MV-4-11 (cell line): ENCODE measurements around the gene APOC4.
"Not testable (repeated sequence)": the region's sequence is repeated elsewhere in the genome, so short reads cannot be mapped to it uniquely, and the experiment has no call there.

Experiments used
- DNase-seq: peaks from one replicate; lab custom pipeline; 2025; lab: John Stamatoyannopoulos, UW

The APOC4 gene

DNA sequence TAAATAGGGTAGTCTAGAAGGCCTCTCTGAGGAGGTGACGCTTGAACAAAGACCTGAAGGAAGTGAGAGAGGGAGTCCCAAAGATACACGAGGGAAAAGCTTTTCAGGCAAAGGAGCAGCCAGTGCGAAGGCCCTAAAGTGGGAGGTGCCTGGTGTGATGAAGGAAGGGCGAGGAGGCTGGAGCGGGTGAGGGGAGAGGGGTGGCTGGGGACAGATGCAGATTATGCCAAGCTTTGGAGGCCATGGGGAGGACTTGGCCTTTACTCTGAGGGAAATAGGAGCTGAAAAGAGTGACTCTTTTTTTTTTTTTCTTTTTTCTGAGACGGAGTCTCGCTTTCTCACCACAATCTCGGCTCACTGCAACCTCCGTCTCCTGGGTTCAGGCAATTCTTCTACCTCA lies 16.1 kb downstream of the APOC4 start:
- DNase-seq, result no peak

DNA sequence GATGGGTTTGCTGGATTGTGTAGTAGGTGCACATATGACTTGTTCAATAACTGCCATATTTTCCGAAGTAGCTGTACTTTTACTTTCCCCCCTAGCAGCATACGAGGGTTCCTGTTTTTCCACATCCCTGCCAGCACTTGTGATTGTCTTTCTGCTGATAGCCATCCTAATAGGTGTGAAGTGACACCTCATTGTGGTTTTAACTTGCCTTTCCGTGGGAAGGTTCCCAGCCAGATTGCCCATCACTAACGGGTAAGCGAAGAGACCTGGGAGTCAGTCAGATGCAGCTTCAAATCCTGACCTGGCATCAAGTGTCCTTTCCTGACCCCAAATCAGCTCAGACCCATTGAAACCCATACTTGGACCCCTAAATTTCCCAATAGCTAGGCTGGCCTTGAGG lies 17.7 kb downstream of the APOC4 start:
- DNase-seq, result no peak

DNA sequence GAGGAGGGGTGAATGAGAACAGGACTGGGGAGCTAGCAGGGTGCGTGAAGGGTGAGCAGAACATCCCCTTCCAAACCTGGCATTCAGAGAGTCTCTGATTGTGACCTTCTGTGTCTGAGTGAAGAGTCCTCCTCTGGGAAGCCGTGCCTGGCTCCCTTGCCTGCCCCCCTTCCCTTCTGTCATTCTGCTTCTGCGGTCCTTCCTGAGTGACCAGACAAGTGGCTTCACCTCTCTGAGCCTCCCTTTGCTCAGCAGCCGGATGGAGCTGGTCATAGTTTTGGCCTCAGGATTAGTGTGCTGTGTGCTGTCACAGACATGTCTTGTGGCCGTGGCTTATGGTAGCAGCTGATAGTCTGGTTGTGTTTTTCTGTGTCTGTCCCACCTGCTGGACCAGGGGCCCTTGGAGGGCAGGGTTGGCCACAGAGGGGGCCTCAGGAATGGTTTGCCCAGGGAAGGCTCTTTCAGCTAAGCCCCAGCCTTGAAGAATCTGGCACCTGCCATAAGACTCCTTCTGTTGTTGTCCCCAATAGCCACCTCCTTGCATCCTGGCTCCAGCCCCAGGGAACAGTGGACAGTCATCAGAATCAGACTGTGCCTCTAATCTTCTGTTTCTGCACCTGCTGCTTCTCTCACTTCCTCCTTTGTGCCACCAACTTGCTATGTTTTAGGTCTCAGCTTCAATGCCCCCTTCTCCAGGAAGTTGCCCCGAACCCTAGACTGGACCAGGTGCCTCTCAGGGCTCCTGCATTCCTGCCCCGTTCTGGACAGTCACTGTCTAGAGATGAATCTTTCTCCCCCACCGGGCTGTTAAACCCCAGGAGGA lies 19.1 kb downstream of the APOC4 start:
- no peak for DNase-seq

DNA sequence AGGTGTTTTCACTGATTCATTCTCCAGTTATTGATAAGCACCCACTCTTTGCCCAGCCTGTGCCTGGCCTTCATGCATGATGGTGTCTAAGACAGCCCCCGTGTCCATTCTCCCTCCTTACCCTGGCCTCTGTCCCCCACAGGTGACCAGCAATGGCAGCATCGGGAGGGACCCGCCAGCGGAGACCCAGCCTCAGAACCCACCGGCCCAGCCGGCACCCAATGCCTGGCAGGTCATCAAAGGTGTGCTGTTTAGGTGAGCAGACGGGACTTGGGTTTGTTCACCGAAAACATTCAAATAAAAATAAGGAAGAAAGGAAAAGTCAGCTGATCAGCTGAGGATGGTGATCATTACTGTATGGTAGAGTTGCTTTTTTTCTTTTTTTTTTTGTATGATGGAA lies 19.8 kb downstream of the APOC4 start:
- no peak for DNase-seq

DNA sequence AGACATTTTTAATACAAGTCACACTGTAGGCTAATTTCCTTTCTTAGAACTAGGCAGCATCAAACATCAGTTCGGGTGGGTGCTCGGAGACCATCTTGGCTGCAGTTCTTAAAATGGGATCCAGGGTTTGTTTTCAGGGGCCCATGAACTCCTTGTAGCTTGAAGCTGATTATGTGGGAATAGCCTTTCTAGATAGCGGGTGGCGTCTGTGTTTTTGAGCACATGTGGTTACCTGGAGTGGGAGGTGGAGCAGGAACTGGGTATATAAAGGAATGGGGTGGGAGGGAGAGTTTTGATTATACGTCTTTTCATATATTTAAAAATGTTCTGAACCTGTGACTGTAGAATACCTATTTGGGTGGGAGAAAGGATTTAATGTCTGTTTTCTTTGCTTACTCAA lies 26.1 kb downstream of the APOC4 start:
- no peak for DNase-seq

DNA sequence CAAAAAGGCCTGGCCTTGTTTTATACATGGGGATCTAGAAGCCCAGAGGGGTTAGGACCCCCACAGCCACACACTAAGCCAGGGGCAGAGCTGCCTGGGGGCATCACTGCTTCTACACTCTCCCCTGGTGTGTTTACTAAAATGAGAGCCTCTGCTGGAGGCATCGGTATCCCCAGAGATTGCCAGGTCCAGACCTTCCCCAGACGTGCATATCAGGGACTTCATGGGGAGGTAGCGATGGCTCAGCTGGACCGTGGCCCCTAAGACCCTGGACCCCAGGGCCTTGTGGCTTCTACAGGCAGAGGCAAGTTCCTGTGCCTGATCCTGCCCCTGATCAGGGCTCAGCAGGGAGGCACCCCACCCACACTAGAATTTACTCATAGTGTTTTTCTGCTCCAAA lies 26.6 kb downstream of the APOC4 start:
- no peak for DNase-seq

DNA sequence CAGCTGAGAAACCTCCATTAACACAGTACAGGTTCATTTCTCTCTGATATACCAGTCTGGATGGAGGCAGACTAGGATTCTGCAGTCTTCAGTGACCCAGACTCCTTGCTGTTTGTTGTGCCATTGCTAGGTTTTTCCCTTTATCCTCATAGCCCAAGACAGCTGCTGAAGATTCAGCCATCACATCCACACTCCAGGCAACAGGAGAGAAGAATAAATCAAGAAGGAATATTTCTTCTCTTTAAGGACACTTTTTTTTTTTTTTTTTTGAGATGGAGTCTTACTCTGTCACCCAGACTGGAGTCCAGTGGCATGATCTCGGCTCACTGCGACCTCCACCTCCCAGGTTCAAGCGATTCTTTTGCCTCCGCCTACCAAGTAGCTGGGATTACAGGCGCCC lies 27.4 kb downstream of the APOC4 start:
- no peak for DNase-seq

DNA sequence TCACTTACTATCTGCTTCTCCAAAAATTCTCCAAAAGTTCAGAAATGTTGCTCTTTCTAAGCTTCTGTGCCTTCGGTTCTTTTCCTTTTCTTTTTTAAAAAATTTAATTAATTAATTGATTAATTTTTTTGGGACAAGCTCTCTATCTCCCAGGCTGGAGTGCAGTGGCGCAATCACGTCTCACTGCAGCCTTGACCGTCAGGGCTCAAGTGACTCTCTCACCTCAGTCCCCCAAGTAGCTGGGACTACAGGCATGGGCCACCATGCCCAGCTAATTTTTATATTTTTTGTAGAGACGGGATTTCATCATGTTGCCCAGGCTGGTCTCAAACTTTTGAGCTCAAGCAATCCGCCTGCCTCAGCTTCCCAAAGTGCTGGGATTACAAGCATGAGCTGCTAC lies 29.4 kb downstream of the APOC4 start:
- DNase-seq, result not testable (repeated sequence)

DNA sequence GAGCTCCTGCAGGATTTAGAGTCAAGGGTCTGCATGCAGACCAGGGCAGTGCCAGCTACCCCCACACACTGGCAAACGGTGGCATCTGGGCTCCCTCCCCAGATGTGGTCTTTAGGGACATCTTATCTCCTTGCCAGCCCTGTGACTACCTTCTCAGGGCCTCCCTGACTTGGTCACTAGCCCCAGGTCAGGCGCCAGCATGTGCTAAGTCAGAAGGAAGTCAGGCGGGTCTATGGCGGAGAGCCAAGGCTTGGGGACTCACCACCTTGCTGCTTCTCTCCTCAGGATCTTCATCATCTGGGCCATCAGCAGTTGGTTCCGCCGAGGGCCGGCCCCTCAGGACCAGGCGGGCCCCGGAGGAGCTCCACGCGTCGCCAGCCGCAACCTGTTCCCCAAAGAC lies 30.8 kb downstream of the APOC4 start:
- peak; percentile 59 for DNase-seq

DNA sequence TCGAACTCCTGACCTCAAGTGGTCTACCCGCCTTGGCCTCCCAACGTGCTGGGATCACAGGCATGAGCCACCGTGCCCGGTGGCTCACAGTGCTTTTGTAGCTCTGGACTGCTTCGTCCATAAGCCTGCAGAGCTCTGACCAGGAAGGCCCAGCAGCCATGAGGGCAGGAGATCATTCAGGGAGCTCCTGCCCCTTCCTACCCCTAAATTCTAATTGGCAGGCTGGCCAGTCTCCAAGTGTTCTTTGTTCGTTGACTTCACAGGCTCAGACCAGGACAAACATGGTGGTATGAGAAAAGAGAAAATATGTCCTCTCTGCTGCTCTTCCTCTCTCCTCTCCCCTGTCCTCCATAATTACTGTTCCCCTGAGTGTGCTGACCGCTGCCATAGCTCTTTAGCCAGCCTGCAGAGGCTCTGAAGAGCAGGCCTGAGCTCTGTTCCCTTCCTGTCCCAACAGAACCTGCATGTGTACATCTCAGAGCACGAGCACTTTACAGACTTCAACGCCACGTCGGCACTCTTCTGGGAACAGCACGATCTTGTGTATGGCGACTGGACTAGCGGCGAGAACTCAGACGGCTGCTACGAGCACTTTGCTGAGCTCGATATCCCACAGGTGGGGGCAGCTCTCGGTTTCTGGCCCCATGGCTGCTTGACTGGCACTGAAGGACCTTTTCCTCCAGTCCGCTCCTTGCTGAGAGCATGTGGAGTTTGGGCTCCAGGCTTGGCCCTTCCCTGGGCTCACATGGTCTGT lies 32.1 kb downstream of the APOC4 start:
- DNase-seq, result no peak

DNA sequence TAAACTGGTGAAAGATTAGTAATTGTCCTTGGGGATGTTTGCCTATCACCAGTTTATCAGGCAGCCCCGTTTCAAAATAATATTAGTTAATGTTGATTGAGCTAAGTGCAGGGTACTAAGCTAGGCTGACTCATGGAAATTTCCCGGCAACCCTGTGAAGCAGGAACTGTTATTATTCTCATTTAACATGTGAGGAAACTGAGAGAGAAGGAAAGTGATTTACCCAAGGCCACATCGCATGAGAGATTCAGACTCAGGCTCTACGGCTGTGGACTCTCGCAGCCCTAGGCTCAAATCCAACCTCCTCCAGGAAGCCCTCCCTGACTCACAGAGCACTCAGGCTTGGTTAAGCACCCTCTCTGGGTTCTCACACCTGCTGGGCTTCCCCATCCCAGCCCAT lies 32.8 kb downstream of the APOC4 start:
- no peak for DNase-seq

DNA sequence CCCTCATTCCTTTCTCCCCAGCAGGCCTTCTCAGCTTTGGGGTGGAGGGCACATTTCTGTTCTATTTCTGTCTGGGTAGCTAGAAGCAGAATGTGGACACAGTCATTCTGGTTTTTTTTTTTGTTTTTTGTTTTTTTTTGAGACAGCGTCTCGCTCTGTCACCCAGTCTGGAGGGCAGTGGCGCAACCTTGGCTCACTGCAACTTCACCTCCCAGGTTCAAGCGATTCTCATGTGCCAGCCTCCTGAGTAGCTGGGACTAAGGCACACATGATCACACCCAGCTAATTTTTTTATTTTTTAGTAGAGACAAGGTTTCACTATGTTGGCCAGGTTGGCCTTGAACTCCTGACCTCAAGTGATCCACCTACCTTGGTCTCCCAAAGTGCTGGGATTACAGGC lies 33.4 kb downstream of the APOC4 start:
- no peak for DNase-seq

DNA sequence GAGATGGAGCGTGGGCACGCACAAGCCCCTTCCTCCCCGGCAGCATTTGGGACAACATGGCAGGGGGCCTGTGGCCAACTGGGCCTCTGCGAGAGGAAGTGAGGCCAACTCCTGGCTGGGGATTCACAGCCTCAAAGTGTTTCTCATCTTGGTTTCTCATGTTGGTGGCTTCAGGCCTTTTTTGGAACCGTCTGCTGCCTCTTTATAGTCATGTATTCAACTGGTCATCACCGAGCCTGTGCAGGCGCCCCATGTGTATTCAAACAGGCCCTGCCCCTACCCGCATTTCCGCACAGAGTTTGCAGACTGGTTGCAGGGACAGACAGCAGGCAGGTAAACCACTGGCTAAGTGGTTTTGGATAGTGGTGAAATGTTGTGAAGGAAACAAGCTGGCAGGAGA lies 42.0 kb downstream of the APOC4 start:
- DNase-seq, result peak; percentile 75

DNA sequence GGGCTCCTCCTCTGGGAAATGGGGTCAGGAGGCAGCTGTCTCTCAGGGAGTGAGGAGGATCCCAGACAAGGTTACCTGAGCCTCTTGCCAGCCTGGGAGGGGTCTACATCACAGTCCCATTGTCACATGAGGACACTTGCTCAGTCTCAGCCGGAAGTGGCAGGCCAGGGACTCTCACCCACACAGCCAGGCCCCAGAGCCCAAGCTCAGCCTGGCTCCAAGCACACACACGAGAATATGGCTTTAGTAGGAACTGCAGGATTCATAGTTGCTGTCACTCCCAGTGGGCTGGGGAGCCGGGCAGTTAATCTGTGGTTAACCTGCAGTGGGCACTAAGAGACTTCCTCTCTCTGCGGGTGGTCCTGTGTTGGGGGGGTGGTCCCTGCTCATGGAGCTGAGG lies 43.4 kb downstream of the APOC4 start:
- no peak for DNase-seq

DNA sequence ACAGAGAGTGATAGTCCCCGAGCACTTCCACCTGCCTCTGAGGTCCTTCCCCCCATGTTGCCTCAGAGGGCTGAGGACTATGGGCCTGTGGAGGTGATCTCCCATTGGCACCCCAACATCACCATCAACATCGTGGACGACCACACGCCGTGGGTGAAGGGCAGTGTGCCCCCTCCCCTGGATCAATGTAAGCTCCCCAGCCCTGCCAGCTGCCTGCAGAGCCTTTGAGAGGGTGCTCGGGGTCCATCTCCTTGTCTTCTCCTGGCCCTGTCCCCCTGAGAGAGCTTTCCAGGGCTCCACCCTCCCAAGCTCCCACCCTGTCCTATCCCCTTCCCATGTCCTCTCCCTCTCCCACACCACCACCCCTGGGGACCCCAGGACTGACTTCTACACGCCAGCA lies 44.4 kb downstream of the APOC4 start:
- DNase-seq, result no peak

DNA sequence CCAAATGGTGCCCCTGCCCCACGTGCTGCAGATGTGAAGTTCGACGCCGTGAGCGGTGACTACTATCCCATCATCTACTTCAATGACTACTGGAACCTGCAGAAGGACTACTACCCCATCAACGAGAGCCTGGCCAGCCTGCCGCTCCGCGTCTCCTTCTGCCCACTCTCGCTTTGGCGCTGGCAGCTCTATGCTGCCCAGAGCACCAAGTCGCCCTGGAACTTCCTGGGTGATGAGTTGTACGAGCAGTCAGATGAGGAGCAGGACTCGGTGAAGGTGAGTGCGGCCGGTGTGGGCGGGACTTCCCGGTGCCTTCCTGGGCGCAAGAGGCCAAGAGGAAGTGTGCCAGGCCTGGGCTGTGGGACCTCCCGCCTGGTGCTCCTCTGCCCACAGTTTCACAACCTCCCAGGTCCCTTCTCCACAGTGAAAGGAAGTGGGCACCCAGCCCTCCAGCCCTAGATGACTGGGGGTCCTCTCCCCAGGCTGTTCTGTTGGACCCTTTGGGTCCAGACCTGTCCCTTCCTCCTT lies 45.2 kb downstream of the APOC4 start:
- peak; percentile 62 for DNase-seq

DNA sequence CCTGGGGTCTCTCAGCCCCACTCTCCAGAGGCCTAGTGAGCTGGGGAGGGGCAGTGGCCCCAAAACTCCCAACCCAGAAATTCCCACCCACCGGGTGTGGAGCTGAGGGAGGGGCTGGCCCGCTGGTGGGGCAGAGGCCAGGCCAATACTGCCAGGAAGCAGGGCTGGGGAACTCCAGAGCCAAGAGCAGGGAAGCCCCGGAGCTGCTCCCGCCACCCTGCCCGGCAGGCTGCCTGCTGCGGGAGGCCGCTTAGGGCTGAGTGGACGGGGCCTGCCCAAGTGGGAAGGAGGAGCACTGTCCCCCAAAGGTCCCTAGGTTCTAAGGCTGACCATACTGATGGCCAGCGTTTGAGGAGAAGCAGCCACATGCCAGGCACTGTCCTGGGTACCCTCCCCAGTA lies 46.2 kb downstream of the APOC4 start:
- no peak for DNase-seq

DNA sequence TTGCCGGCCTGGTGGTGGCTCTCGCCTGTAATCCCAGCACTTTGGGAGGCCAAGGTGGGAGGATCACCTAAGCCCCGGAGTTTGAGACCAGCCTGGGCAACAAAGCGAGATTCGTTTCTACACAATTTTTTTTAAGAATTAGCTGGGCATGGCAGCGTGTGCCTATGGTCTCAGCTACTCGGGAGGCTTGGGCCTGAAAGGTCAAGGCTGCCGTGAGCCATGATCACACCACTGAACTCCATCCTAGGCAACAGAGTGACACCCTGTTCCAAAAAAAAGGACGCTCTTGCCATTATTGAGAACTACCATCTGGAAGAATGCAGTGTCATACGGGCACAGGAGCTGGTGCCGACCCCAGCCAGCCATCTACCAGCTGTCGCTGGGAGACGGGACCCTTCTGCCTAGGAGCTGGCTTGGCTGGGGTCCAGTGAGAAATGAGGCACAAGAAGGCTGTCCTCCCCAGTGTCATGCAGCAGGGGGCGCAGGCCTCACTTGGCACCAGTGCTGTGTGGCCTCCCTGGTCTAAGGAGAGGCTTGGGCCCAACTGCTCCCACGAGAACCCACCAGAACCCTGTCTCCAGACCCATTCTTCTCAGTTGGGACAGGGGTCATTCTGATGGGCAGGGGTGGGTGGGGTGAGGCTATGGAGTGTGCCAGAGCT lies 47.0 kb downstream of the APOC4 start:
- peak; percentile 60 for DNase-seq

DNA sequence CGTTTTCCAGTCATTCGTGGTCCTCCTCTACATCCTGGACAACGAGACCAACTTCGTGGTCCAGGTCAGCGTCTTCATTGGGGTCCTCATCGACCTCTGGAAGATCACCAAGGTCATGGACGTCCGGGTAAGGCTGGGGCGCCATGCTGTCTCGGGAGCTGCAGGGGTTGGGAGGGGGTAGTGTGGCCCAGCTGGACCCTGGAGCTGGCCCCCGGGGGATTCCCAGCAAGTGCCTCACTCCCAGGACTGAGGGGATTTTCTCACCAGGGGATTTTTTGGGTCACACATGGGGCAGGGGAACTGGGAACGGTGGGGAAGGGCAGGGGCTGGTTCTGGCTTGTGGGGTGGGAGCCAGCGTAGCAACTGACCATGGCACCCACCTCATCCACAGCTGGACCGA lies 48.4 kb downstream of the APOC4 start:
- no peak for DNase-seq

DNA sequence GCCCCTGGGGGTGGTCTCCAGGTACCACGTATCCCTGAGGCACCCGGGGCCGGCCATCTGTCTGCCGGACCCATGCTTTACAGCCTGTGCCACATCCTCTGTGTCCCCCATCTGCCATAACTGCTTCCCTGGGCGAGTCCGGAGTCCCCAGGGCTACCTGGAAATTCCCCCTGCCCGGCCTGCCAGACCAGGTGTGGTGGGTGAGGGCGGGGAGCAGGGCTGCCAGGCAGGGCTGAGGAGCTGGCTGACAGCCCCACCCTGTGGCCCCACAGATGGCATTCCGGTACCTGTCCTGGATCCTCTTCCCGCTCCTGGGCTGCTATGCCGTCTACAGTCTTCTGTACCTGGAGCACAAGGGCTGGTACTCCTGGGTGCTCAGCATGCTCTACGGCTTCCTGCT lies 48.9 kb downstream of the APOC4 start:
- DNase-seq, result no peak

DNA sequence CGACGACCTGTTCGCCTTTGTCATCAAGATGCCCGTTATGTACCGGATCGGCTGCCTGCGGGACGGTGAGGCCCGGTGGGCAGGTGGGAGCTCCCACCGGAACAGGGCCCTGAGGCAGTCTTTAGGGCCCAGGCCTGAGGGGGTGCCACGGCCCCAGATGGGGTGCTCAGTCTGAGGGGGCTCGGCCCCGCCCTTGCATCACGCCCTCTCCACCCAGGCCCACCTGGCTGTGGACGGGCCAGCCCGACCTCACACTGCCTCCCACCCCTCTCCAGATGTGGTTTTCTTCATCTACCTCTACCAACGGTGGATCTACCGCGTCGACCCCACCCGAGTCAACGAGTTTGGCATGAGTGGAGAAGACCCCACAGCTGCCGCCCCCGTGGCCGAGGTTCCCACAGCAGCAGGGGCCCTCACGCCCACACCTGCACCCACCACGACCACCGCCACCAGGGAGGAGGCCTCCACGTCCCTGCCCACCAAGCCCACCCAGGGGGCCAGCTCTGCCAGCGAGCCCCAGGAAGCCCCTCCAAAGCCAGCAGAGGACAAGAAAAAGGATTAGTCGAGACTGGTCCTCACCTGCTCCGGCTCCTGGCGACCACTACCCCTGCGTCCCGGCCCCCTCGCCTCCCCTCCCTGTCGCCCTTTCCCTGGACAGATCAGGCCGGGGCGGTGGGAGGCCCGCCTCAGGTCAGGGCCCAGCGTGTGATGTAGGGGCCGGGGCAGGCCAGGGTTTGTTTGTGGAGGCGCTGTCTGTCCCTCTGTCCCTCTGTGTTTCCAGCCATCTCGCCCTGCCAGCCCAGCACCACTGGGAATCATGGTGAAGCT lies 50.5 kb downstream of the APOC4 start:
- no peak for DNase-seq

DNA sequence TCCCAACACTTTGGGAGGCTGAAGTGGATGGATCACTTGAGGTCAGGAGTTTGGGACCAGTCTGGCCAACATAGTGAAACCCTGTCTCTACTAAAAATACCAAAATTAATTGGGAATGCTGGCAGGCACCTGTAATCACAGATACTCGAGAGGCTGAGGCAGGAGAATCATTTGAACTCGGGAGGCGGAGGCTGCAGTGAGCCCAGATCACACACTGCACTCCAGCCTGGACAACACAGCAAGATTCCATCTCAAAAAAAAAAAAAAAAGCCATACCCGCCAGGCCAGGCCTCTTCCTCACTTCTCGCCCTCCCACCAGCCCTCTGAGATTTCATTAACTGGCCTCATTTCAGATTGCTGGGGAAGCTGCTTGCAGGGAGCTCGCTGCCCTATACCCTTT lies 51.5 kb downstream of the APOC4 start:
- no peak for DNase-seq
